ENCODE data around the gene SNX18.

The SNX18 gene

GRCh38 chr5:54544044-54544443, 26.5 kb downstream of the SNX18 start:
- no peak for DNase-seq

- DNase-seq, result no peak
Observed at GRCh38 chr5:54545796-54546195, 28.2 kb downstream of the SNX18 start.

GRCh38 chr5:54547711-54548250, 30.2 kb downstream of the SNX18 start:
- no peak for DNase-seq

- DNase-seq, result no peak
Observed at GRCh38 chr5:54548565-54548964, 31.0 kb downstream of the SNX18 start.

- DNase-seq, result no peak
Observed at GRCh38 chr5:54551292-54551691, 33.7 kb downstream of the SNX18 start.

- no peak for DNase-seq
Observed at GRCh38 chr5:54551926-54552325, 34.4 kb downstream of the SNX18 start.

- DNase-seq, result no peak
Observed at GRCh38 chr5:54552446-54552845, 34.9 kb downstream of the SNX18 start.

GRCh38 chr5:54553659-54554207, 36.2 kb downstream of the SNX18 start:
- DNase-seq, result no peak

GRCh38 chr5:54556141-54556540, 38.6 kb downstream of the SNX18 start:
- no peak for DNase-seq

- DNase-seq, result no peak
Observed at GRCh38 chr5:54558362-54558761, 40.8 kb downstream of the SNX18 start.

GRCh38 chr5:54561651-54562050, 44.1 kb downstream of the SNX18 start:
- DNase-seq, result no peak

- no peak for DNase-seq
Observed at GRCh38 chr5:54563083-54563761, 45.7 kb downstream of the SNX18 start.

- DNase-seq, result no peak
Observed at GRCh38 chr5:54567996-54568395, 50.4 kb downstream of the SNX18 start.

GRCh38 chr5:54570916-54571315, 53.4 kb downstream of the SNX18 start:
- DNase-seq, result no peak

GRCh38 chr5:54571462-54571861, 53.9 kb downstream of the SNX18 start:
- DNase-seq, result no peak

GRCh38 chr5:54573812-54574489, 56.4 kb downstream of the SNX18 start:
- DNase-seq, result no peak

- DNase-seq, result no peak
Observed at GRCh38 chr5:54577528-54577927, 60.0 kb downstream of the SNX18 start.

GRCh38 chr5:54577937-54578653, 60.5 kb downstream of the SNX18 start:
- no peak for DNase-seq

GRCh38 chr5:54579591-54580295, 62.2 kb downstream of the SNX18 start:
- DNase-seq, result no peak

- DNase-seq, result no peak
Observed at GRCh38 chr5:54580997-54581811, 63.6 kb downstream of the SNX18 start.

GRCh38 chr5:54581831-54582548, 64.4 kb downstream of the SNX18 start:
- DNase-seq, result no peak
